Neural progenitor cell (in vitro differentiated cells): ENCODE measurements around the gene KARS1. TPM values are rescaled to one million over a fixed set of nuclear protein-coding genes. Genes with fewer than 3 reads are reported as not detected.

ENCODE experiments used
- DNase-seq: peaks from one replicate; pipeline ENCODE4 v3.0.0-alpha.2; 2016; ENCODE audit warnings: low spot score
- H2AFZ ChIP-seq: fragments of 200-600 bp; sonication (generic); replicated peaks from 2 replicates; pipeline ENCODE4 v1.6.1; 2016; ENCODE audit warnings: antibody characterized with exemption
- H3F3A ChIP-seq: fragments of 200-600 bp; sonication (generic); 2 replicates; pipeline ENCODE4 v1.6.1; 2016; ENCODE audit warnings: antibody characterized with exemption, low read depth
- H3K27ac ChIP-seq: fragments of 200-600 bp; sonication (generic); 2 replicates; pipeline ENCODE4 v1.5.1; 2016; ENCODE audit warnings: mild to moderate bottlenecking
- H3K27me3 ChIP-seq: fragments of 200-600 bp; sonication (generic); 2 replicates; pipeline ENCODE4 v1.6.1; 2016; ENCODE audit warnings: mild to moderate bottlenecking, moderate library complexity
- H3K36me3 ChIP-seq: fragments of 200-600 bp; sonication (generic); 2 replicates; pipeline ENCODE4 v1.5.1; 2016
- H3K4me1 ChIP-seq: fragments of 200-600 bp; sonication (generic); 2 replicates; pipeline ENCODE4 v1.6.1; 2016; ENCODE audit warnings: mixed run types
- H3K4me2 ChIP-seq: fragments of 200-600 bp; sonication (generic); 2 replicates; pipeline ENCODE4 v1.6.1; 2016
- H3K4me3 ChIP-seq: fragments of 200-600 bp; sonication (generic); 2 replicates; pipeline ENCODE4 v1.5.1; 2016
- H3K79me2 ChIP-seq: fragments of 200-600 bp; sonication (generic); 2 replicates; pipeline ENCODE4 v1.6.1; 2016; ENCODE audit warnings: low read depth
- H3K9ac ChIP-seq: fragments of 200-600 bp; sonication (generic); 2 replicates; pipeline ENCODE4 v1.6.1; 2016
- H3K9me3 ChIP-seq: fragments of 200-600 bp; sonication (generic); 2 replicates; pipeline ENCODE4 v1.5.1; 2016; ENCODE audit warnings: low read depth
- H4K20me1 ChIP-seq: fragments of 200-600 bp; sonication (generic); 2 replicates; pipeline ENCODE4 v1.6.1; 2016; ENCODE audit warnings: low read depth
- H3K27ac Mint-ChIP-seq: 3 replicates; pipeline ENCODE4 v1.8.0; 2021; ENCODE audit warnings: mixed read lengths
- H3K27me3 Mint-ChIP-seq: 2 replicates; pipeline ENCODE4 v1.8.0; 2022; ENCODE audit warnings: low read depth, mild to moderate bottlenecking, inconsistent platforms, moderate library complexity, mixed read lengths; ENCODE audit not compliant: insufficient read depth
- H3K36me3 Mint-ChIP-seq: 3 replicates; pipeline ENCODE4 v1.8.0; 2021; ENCODE audit warnings: mixed read lengths
- H3K4me1 Mint-ChIP-seq: 3 replicates; pipeline ENCODE4 v1.8.0; 2021; ENCODE audit warnings: mixed read lengths
- H3K4me3 Mint-ChIP-seq: 3 replicates; pipeline ENCODE4 v1.8.0; 2021; ENCODE audit warnings: mild to moderate bottlenecking, moderate library complexity, mixed read lengths
- H3K9me3 Mint-ChIP-seq: 3 replicates; pipeline ENCODE4 v1.8.0; 2020; ENCODE audit warnings: mixed read lengths
- CTCF ChIP-seq: fragments of 200-600 bp; sonication (generic); IDR thresholded peaks from 2 replicates; pipeline ENCODE4 v1.5.1; 2017; ENCODE audit warnings: antibody characterized with exemption, mild to moderate bottlenecking
- EZH2 ChIP-seq: fragments of 200-600 bp; sonication (generic); IDR thresholded peaks from 2 replicates; pipeline ENCODE4 v1.6.1; 2017; ENCODE audit warnings: antibody characterized with exemption, mild to moderate bottlenecking, moderate library complexity
- EZH2phosphoT487 ChIP-seq: fragments of 200-600 bp; sonication (generic); IDR thresholded peaks from 2 replicates; pipeline ENCODE4 v1.6.1; 2017; ENCODE audit warnings: antibody characterized with exemption
- total RNA-seq: library from RNA; depleted of rRNA; stranded (reverse); fragments of >200 nt; gene quantifications from 2 replicates; pipeline ENCODE4 v1.2.3, GENCODE V29; 2015; ENCODE audit warnings: low replicate concordance

KARS1 gene
- total RNA-seq, 1 donor from 2014 or later, result 228 TPM

- H3K9me3 Mint-ChIP-seq, result peaks cover 28% of the 10 kb centered on the region
Observed at GRCh38 chr16:75682308-75682707, 34.8 kb upstream of the KARS1 start.

GRCh38 chr16:75679366-75679765 lies 31.9 kb upstream of the KARS1 start:
- H3K4me3 ChIP-seq, result no peak overlapping the region
- no peak overlapping the region for H3K9ac ChIP-seq
- Mint-ChIP-seq H3K27ac (no peak overlapping the region), H3K4me1 (no peaks in the 10 kb centered on the region), H3K9me3 (peaks cover 20% of the 10 kb centered on the region), H3K27me3 (peaks cover 2% of the 10 kb centered on the region), H3K36me3 (peaks cover 3% of the 10 kb centered on the region), H3K4me3 (no peak overlapping the region)
- H3K36me3 ChIP-seq, result no peaks in the 10 kb centered on the region
- H4K20me1 ChIP-seq, result no peaks in the 10 kb centered on the region
- no peak overlapping the region for H2AFZ ChIP-seq
- no peaks in the 10 kb centered on the region for H3K27me3 ChIP-seq
- H3F3A ChIP-seq, result no peaks in the 10 kb centered on the region
- TF ChIP-seq CTCF (no peak), EZH2 (no peak), EZH2phosphoT487 (no peak)
- H3K4me1 ChIP-seq, result no peaks in the 10 kb centered on the region
- H3K79me2 ChIP-seq, result no peaks in the 10 kb centered on the region
- H3K4me2 ChIP-seq, result no peak overlapping the region
- DNase-seq, result no peak
- H3K27ac ChIP-seq, result no peak overlapping the region
- H3K9me3 ChIP-seq, result no peaks in the 10 kb centered on the region

More at GRCh38 chr16:75682308-75682707, 34.8 kb upstream of the KARS1 start:
- DNase-seq, result no peak
- H3K36me3 ChIP-seq, result no peaks in the 10 kb centered on the region
- no peak overlapping the region for H3K9ac ChIP-seq
- H3K27ac Mint-ChIP-seq, result no peak overlapping the region
- no peaks in the 10 kb centered on the region for H3K27me3 ChIP-seq
- H3K27me3 Mint-ChIP-seq, result peaks cover 2% of the 10 kb centered on the region
- no peak overlapping the region for H3K27ac ChIP-seq
- peaks cover 3% of the 10 kb centered on the region for H3K36me3 Mint-ChIP-seq
- H3K4me1 ChIP-seq, result no peaks in the 10 kb centered on the region
- H3K4me1 Mint-ChIP-seq, result no peaks in the 10 kb centered on the region
- no peak overlapping the region for H3K4me3 ChIP-seq
- H3F3A ChIP-seq, result no peaks in the 10 kb centered on the region
- no peaks in the 10 kb centered on the region for H3K79me2 ChIP-seq
- no peak overlapping the region for H3K4me2 ChIP-seq
- peaks cover 14% of the 10 kb centered on the region for H3K9me3 ChIP-seq
- H4K20me1 ChIP-seq, result no peaks in the 10 kb centered on the region
- TF ChIP-seq EZH2phosphoT487, result no peak
- no peak for TF ChIP-seq CTCF
- no peak for TF ChIP-seq EZH2
- H3K4me3 Mint-ChIP-seq, result no peak overlapping the region
- no peak overlapping the region for H2AFZ ChIP-seq

- no peak within 1 kb of the TSS for H3K4me3 Mint-ChIP-seq
Observed at GRCh38 chr16:75676909-75677308, 29.4 kb upstream of the KARS1 start, which contains the start of gene CPHXL2. CPHXL2 (minus strand) TSS chr16:75677009; CDS start chr16:75676999, 10 bp downstream.

More at GRCh38 chr16:75676909-75677308, 29.4 kb upstream of the KARS1 start, which contains the start of gene CPHXL2:
- H3K27me3 Mint-ChIP-seq, result no peaks in the 10 kb centered on the region
- Histone ChIP-seq H3K27me3 (no peaks in the 10 kb centered on the region), H3K4me2 (no peak within 1 kb of the TSS), H4K20me1 (no peaks in the 10 kb centered on the region), H3F3A (no peaks in the 10 kb centered on the region), H2AFZ (no peak within 1 kb of the TSS), H3K79me2 (no peaks in the 10 kb centered on the region), H3K4me1 (no peaks in the 10 kb centered on the region), H3K9ac (no peak within 1 kb of the TSS), H3K4me3 (no peak within 1 kb of the TSS), H3K27ac (no peak within 1 kb of the TSS), H3K9me3 (no peaks in the 10 kb centered on the region), H3K36me3 (no peaks in the 10 kb centered on the region)
- DNase-seq, result no peak
- no peak within 1 kb of the TSS for H3K27ac Mint-ChIP-seq
- H3K9me3 Mint-ChIP-seq, result peaks cover under 1% of the 10 kb centered on the region
- no peaks in the 10 kb centered on the region for H3K36me3 Mint-ChIP-seq
- TF ChIP-seq CTCF (no peak), EZH2phosphoT487 (no peak), EZH2 (no peak)
- H3K4me1 Mint-ChIP-seq, result no peaks in the 10 kb centered on the region
